ENCODE results near the gene HPN.
"Not testable (repeated sequence)": the region's sequence is repeated elsewhere in the genome, so short reads cannot be mapped to it uniquely, and the experiment has no call there.

The HPN gene

DNA sequence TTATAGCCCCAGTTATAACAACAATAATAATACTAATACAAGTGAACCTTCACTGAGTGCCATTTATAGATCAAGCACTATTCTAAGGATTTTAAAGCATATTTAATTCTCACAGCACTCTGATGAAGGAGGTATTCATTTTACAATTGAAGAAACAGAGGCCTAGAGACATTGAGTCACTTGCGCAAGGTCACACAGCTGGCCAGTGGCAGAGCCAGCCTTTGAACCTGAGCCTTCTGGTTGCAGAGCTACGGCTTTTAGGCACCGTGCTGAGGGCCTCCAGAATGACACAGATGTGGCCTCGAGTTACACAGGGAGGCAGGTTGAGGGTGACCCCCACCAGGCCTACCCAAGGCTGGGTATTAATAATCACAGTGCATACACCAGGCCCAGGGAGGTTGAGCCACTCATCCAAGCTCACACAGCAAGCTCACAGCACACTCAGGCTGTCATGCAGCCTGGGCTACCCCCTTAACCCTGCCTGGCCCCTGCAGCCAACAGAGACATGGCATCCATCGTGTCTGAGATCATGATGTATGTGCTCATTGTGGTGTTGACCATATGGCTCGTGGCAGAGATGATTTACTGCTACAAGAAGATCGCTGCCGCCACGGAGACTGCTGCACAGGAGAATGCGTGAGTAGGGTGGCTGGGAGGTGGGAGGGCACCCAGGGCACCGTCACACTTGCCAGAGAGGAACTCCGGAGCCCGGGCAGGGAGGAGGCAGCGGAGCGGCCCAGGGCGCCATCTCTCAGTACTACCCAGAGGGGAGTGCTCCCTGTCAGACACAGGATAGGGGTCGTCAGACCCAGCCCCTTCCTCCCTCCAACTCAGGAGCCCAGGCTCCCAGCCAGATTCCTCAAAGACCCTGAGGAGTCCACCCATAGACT, 2.7 kb upstream of the HPN start:
- Histone ChIP-seq H3K9me3 (ENCODE audit: control insufficient read depth, insufficient read depth, low read length) (no peaks in the 10 kb centered on the region), H3K36me3 (ENCODE audit: insufficient read depth, low read length) (no peaks in the 10 kb centered on the region), H3K4me1 (ENCODE audit: insufficient read depth, low read length) (peaks cover 3% of the 10 kb centered on the region; the same call in 1 of the 2 replicates), H3K9ac (ENCODE audit: low read depth, low read length) (no peak overlapping the region)

DNA sequence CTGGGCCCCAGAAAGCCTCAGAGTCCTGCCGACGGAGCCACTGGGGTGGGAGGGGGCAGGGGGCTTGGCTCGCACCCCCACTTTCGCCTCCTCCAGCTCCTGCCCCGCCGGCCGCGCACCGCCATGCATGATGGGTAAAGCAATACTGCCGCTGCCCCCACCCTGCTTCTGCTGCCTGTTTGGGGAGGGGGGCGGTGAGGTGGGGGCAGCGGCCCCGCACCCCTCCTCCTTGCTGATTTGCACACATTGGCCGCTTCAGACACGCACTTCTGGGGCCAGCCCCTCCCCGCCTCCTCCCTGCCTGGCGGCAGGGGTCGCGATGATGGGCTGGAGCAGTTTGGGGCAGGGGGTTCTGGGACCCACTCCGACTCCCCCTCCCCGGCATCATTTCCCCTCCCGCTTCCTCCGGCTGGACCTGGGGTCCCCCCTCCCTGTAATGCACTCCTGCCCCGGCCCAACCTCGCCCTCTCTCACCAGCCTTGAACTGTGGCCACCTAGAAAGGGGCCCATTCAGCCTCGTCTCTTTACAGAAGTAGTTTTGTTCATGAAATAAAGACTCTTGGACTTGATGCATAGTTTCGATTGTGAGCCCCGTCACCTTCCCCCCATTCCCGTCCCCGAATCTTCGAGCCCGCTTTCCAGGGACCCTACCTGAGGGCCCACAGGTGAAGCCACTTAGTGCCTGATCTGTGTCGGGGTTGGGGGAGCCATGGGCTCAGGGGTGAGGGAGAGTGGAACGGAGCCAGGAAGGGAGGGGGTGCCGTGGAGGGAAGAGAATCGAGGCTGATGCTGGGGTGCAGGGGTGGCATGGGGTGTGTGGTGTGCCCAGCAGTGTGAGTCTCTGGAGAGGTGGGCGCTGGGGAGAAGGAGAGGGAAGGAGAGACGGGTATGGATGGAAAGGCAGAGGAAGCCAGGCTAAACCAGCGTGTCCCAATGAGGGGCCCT, 1.4 kb upstream of the HPN start:
- Histone ChIP-seq H3K9me3 (ENCODE audit: control insufficient read depth, insufficient read depth, low read length) (no peaks in the 10 kb centered on the region), H3K4me1 (ENCODE audit: insufficient read depth, low read length) (peaks cover 10% of the 10 kb centered on the region), H3K36me3 (ENCODE audit: insufficient read depth, low read length) (no peaks in the 10 kb centered on the region), H3K9ac (ENCODE audit: low read depth, low read length) (peak overlapping the region; percentile 61)

DNA sequence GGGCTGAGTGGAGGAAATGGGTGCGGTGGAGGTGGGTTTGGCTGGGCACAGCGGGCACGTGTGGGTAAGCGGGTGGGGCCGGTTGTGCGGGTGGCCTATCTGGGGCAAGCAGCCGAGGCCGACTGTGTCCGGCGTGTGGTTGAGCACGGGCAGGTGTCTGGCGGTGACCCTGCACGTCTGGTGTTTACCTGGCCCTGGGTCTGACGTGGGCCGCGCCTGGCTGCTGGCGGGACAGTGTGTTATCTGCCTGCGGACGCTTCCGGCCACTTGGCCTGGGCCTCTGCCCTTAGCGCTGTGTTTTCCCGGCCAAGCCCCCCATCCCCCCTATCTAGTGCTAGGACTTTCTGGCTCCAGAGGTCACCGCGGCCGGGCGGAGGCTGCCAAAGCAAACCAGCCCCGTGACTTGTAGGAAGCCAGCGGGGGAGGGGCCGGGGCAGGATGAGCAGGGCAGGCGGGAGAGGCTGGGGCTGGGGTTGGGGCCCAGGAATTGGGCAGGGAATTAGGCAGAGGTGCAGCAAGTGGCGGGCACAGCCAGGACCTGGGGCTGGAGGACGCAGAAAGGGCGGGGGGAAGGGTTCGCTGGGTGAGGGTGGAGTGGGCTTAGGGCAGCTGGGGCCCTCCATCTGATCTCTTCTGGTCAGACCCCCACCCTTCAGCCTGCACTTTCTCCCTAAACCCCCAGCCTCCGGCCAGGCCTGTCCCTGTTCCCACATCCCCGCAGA, 534 bp upstream of the HPN start:
- Histone ChIP-seq H3K9ac (ENCODE audit: low read depth, low read length) (peak overlapping the region; percentile 61), H3K4me1 (ENCODE audit: insufficient read depth, low read length) (peaks cover 18% of the 10 kb centered on the region), H3K36me3 (ENCODE audit: insufficient read depth, low read length) (no peaks in the 10 kb centered on the region), H3K9me3 (ENCODE audit: control insufficient read depth, insufficient read depth, low read length) (no peaks in the 10 kb centered on the region)

DNA sequence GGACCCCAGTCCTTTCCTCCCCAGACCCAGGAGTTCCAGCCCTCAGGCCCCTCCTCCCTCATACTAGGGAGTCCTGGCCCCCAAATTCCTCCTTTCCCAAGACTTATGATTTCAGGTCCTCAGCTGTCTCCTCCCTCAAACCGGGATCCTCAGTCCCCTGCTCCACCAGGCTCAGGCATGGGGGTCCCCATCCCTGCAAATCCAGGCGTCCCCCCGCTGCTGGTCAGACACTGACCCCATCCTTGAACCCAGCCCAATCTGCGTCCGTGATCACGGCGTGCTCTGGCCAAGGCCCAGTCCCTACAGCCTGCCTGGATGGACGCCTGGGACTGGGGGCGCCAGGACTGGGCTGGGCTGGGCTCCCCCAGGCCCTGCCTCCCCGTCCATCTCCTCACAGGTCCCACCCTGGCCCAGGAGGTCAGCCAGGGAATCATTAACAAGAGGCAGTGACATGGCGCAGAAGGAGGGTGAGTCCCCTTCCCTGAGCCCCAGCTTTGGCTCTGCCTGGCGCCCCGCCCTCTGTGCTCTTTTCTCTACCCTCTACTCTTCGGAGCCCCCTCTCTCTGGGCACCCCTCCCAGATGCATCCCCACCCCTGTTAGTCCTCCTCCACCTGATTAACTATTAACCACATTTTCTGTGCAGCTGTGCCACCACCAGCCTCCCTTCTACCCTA, 672 bp downstream of the HPN start:
- H3K36me3 ChIP-seq (ENCODE audit: insufficient read depth, low read length) = no peaks in the 10 kb centered on the region
- peak overlapping the region; percentile 61 for H3K9ac ChIP-seq (ENCODE audit: low read depth, low read length)
- H3K4me1 ChIP-seq (ENCODE audit: insufficient read depth, low read length) = peaks cover 18% of the 10 kb centered on the region
- no peaks in the 10 kb centered on the region for H3K9me3 ChIP-seq (ENCODE audit: control insufficient read depth, insufficient read depth, low read length)

DNA sequence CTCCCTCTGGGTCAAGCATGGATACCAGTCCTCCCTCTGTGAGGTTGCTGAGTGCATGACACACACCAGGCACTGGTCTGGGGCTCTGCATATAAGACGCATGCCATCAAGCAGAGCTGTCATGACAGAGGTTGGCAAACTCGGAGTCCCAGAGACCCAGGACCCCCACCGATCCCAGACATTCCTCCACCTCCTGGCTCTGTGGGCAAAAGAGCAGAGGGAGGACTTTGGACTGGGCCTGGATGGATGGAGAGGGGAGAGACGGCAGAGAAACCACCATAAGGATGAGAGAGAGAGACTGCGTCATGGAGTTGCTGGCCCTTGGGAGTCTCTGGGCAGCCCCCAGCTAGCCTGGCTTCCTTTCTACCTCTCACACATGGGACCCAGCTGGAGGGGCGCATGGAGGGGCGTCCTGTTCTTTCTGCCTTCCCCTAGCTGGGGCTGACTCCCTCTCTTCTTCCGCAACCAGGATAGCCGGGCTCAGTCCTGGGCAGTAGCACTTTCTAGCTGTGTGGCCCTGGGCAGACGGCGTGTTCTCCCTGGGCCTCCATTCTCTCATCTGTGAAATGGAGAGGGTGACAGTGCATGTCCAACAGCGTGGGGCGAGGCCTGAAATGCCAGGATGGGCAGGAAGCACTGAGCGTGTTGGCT, 1.6 kb downstream of the HPN start:
- H3K36me3 ChIP-seq (ENCODE audit: insufficient read depth, low read length) = no peaks in the 10 kb centered on the region
- no peaks in the 10 kb centered on the region for H3K9me3 ChIP-seq (ENCODE audit: control insufficient read depth, insufficient read depth, low read length)
- H3K4me1 ChIP-seq (ENCODE audit: insufficient read depth, low read length) = peaks cover 18% of the 10 kb centered on the region
- no peak overlapping the region for H3K9ac ChIP-seq (ENCODE audit: low read depth, low read length)

DNA sequence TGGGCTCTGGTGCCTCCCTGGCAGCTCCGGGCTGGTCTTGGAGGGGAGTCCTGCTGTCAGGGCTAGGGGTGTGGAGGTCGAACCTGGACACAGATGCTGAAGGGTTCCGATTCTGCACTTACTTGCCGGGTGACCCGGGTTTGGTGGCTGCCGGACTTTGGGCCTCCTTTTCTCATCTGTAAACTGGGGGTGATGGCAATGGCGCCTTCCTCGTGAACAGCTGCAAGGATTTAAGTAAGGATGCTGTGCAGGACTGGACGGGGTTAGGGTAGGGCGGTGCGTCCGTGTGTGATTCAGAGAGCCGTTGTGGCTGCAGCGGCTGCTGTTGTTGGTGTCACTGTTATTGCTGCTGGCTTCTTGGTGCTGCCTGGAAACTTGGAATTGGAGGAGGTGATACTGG, 2.4 kb downstream of the HPN start:
- Histone ChIP-seq H3K9me3 (ENCODE audit: control insufficient read depth, insufficient read depth, low read length) (no peaks in the 10 kb centered on the region), H3K4me1 (ENCODE audit: insufficient read depth, low read length) (peaks cover 21% of the 10 kb centered on the region), H3K9ac (ENCODE audit: low read depth, low read length) (no peak overlapping the region), H3K36me3 (ENCODE audit: insufficient read depth, low read length) (no peaks in the 10 kb centered on the region)

DNA sequence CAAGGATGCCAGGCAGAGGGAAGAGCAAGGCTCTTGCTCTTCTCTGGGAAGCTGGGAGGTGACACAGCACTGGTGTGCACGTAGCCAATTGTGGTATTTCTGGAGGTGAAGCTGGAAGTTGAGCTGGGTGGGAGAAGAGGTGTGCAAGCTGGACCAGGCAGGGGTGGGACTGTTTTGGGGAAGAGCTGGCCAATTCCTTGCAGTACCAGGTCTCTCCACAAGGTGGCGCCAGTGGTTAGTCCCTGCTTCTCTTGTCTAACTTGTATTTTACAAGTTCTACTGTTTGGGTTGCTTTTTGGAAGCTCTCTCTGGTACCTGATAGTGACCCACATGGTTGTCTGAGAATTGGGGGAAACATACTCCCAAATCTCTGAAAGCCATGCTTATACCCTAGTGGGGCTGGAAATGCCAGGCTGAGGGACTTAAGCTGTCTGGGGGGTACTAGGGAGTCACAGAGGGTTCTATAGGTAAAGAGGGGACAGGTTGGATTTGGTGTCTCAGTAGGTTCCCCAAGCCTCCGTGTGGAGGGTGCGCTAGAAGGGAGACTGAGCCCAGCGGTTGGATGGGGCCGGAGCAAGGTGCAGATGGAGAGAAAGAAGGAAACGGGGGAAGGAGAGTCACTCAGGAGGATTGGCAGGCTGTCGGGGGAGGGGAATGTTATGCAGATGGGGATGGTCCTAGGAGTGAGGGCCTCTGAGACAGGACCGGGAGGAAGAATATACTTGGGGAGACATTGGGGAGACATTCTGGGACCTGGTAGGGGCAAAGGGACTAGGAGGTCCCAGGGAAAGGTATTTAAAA, 3.0 kb downstream of the HPN start:
- H3K4me1 ChIP-seq (ENCODE audit: insufficient read depth, low read length) = peaks cover 24% of the 10 kb centered on the region
- H3K9me3 ChIP-seq (ENCODE audit: control insufficient read depth, insufficient read depth, low read length) = no peaks in the 10 kb centered on the region
- H3K9ac ChIP-seq (ENCODE audit: low read depth, low read length) = no peak overlapping the region
- H3K36me3 ChIP-seq (ENCODE audit: insufficient read depth, low read length) = no peaks in the 10 kb centered on the region

DNA sequence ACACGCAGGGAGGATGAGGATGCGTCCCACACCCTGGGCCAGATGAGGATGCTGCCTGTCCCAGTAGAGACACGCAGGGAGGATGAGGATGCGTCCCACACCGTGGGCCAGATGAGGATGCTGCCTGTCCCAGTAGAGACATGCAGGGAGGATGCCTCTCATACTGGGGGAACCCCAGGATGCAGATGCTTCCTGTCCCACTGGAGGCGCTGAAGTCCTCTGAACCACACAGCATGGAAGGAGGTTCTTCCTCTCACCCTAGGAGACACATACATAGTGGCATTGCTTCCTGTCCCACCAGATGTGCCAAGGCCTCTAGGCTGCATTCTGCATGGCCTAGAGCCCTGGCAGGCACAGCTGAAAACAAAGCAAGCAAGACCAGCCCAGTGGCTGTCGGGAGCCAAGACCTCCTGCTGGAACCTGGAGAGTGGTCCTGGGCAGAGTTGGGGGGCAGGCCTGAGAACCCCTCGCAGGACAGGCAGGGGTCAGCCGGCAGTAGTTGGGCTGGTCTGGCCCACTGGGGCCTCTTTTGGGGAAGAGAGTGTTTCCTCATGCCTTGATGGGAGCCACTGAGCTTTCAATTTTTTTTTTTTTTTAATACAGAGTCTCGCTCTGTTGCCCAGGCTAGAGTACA, 4.3 kb downstream of the HPN start:
- Histone ChIP-seq H3K4me1 (ENCODE audit: insufficient read depth, low read length) (peaks cover 24% of the 10 kb centered on the region), H3K9me3 (ENCODE audit: control insufficient read depth, insufficient read depth, low read length) (no peaks in the 10 kb centered on the region), H3K36me3 (ENCODE audit: insufficient read depth, low read length) (no peaks in the 10 kb centered on the region), H3K9ac (ENCODE audit: low read depth, low read length) (no peak overlapping the region)

DNA sequence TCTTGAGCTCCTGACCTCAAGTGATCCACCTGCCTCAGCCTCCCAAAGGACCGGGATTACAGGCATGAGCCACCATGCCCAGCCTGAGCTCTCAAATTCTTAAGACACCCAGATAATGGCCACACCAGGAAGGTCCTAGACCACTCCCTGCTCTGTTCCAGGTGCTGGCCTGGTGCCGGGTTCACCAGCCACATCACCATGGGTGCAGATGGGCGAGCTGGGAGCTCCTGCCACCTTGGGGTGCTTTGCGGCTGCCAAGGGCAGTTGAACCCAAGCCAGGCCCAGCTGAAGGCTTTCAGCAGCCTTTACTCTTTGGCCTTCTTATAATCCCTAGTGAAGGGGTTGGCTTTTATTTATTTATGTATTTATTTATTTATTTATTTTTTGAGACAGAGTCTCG, 4.9 kb downstream of the HPN start:
- no peaks in the 10 kb centered on the region for H3K9me3 ChIP-seq (ENCODE audit: control insufficient read depth, insufficient read depth, low read length)
- H3K9ac ChIP-seq (ENCODE audit: low read depth, low read length) = no peak overlapping the region
- H3K36me3 ChIP-seq (ENCODE audit: insufficient read depth, low read length) = no peaks in the 10 kb centered on the region
- H3K4me1 ChIP-seq (ENCODE audit: insufficient read depth, low read length) = peaks cover 24% of the 10 kb centered on the region

DNA sequence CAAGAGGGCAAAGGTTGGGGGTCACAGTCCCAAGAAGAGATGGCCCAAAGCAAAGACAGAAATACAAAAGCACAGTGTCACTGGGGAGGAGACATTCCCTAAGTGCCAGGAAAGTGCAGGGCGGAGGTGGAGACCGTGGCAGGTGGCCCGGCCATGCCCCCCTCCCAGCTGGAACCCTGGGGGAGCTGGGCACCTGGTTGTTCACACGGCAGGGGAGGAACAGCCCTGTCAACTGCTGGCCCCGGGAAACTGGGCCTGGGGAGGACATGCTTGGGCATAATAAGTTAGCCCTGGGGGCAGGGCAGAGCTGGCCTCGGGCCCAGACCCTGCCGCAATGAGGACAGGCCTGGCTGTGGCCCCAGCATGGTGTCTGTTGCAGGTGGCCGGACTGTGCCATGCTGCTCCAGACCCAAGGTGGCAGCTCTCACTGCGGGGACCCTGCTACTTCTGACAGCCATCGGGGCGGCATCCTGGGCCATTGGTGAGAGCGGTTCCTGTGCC, 7.4 kb downstream of the HPN start:
- Histone ChIP-seq H3K4me1 (ENCODE audit: insufficient read depth, low read length) (peaks cover 25% of the 10 kb centered on the region), H3K9me3 (ENCODE audit: control insufficient read depth, insufficient read depth, low read length) (no peaks in the 10 kb centered on the region), H3K36me3 (ENCODE audit: insufficient read depth, low read length) (no peaks in the 10 kb centered on the region), H3K9ac (ENCODE audit: low read depth, low read length) (no peak overlapping the region)

DNA sequence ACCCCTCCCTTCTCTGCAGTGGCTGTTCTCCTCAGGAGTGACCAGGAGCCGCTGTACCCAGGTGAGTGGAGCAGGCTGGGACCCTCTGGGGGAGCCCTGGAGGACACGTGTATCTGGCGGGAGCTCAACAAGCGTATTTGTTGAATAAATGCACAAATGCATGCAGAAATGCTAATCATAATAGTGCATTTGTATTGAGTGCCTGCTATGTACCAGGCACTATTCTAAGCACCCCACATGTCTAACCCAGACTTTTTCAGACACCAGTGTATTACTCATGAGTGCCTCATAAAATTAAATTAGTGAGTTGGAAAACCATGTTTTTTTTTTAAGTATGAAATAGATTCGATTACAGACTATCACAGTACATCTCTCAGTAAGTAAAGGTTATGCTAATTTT, 7.9 kb downstream of the HPN start:
- Histone ChIP-seq H3K9me3 (ENCODE audit: control insufficient read depth, insufficient read depth, low read length) (no peaks in the 10 kb centered on the region), H3K9ac (ENCODE audit: low read depth, low read length) (no peak overlapping the region), H3K36me3 (ENCODE audit: insufficient read depth, low read length) (no peaks in the 10 kb centered on the region), H3K4me1 (ENCODE audit: insufficient read depth, low read length) (peaks cover 24% of the 10 kb centered on the region)

DNA sequence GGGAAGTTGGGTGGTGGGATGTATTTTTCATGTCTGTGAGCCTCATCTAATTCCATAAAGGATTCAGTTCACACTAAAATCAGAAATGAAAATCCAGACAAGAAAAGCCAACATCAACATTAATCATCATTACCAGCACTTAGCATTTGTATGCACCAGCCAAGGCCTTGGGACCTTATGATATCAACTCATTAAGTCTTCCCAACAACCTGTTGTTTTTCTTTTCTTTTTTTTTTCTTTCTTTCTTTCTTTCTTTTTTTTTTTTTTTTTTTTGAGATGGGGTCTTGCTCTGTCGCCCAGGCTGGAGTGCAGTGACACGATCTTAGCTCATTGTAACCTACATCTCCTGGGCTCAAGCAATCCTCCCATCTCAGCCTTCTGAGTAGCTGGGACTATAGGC, 9.1 kb downstream of the HPN start:
- not testable (repeated sequence) for H3K36me3 ChIP-seq (ENCODE audit: insufficient read depth, low read length)
- H3K4me1 ChIP-seq (ENCODE audit: insufficient read depth, low read length) = peaks cover 12% of the 10 kb centered on the region

More for the DNA sequence above, 9.1 kb downstream of the HPN start:
- H3K9ac ChIP-seq (ENCODE audit: low read depth, low read length); H3K9me3 ChIP-seq (ENCODE audit: control insufficient read depth, insufficient read depth, low read length): not testable (repeated sequence)

Data from ES-I3 (cell line).